NK-92 (cell line): ENCODE data around the gene INSIG2.

Experiments
- DNase-seq: peaks from one replicate; lab custom pipeline; 2025; ENCODE audit not compliant: unreplicated experiment; lab: John Stamatoyannopoulos, UW

The INSIG2 gene

GRCh38 chr2:118124288-118124891 lies 36.1 kb downstream of the INSIG2 start:
- no peak for DNase-seq

- DNase-seq: no peak
Observed at GRCh38 chr2:118127250-118127649, 39.0 kb downstream of the INSIG2 start.

GRCh38 chr2:118128826-118129225 lies 40.6 kb downstream of the INSIG2 start:
- DNase-seq: no peak

- no peak for DNase-seq
Observed at GRCh38 chr2:118130385-118130784, 42.1 kb downstream of the INSIG2 start.

- DNase-seq: no peak
Observed at GRCh38 chr2:118131771-118132170, 43.5 kb downstream of the INSIG2 start.

- no peak for DNase-seq
Observed at GRCh38 chr2:118133916-118134315, 45.6 kb downstream of the INSIG2 start.

- no peak for DNase-seq
Observed at GRCh38 chr2:118134650-118135049, 46.4 kb downstream of the INSIG2 start.

- DNase-seq: no peak
Observed at GRCh38 chr2:118145207-118145606, 56.9 kb downstream of the INSIG2 start.

GRCh38 chr2:118145806-118146205 lies 57.5 kb downstream of the INSIG2 start:
- DNase-seq: no peak

GRCh38 chr2:118146315-118147283 lies 58.3 kb downstream of the INSIG2 start:
- DNase-seq: no peak

GRCh38 chr2:118148133-118148532 lies 59.9 kb downstream of the INSIG2 start:
- DNase-seq: no peak

GRCh38 chr2:118148809-118149208 lies 60.5 kb downstream of the INSIG2 start:
- DNase-seq: no peak

- no peak for DNase-seq
Observed at GRCh38 chr2:118150294-118150693, 62.0 kb downstream of the INSIG2 start.

GRCh38 chr2:118151831-118152230 lies 63.6 kb downstream of the INSIG2 start:
- DNase-seq: no peak

GRCh38 chr2:118153433-118153832 lies 65.2 kb downstream of the INSIG2 start:
- no peak for DNase-seq

- no peak for DNase-seq
Observed at GRCh38 chr2:118154176-118154575, 65.9 kb downstream of the INSIG2 start.
